HAP-1 (cell line): Measurements from ENCODE around the gene SOCS2.
"Not testable (repeated sequence)": the region's sequence is repeated elsewhere in the genome, so short reads cannot be mapped to it uniquely, and the experiment has no call there.

Experiments used
- DNase-seq, 2 experiments: peaks; one replicate each; pipeline ENCODE4 v3.0.0-alpha.2; 2016 to 2020; ENCODE audit warnings: low spot score in 2 of 2
- H3K27me3 ChIP-seq: fragments of 250-450 bp; sonication (Bioruptor Pico); 2 replicates; pipeline ENCODE4 v1.5.1; 2020; ENCODE audit warnings: low read depth, mild to moderate bottlenecking, moderate library complexity
- H3K36me3 ChIP-seq: fragments of 250-450 bp; sonication (Bioruptor Pico); replicated peaks from 2 replicates; pipeline ENCODE4 v1.5.1; 2020; ENCODE audit warnings: mild to moderate bottlenecking
- H3K4me1 ChIP-seq: fragments of 250-450 bp; sonication (Bioruptor Pico); 2 replicates; pipeline ENCODE4 v1.5.1; 2020; ENCODE audit warnings: mild to moderate bottlenecking
- H3K4me3 ChIP-seq: fragments of 250-450 bp; sonication (Bioruptor Pico); 2 replicates; pipeline ENCODE4 v1.5.1; 2020; ENCODE audit warnings: mild to moderate bottlenecking, moderate library complexity
- H3K9me3 ChIP-seq: fragments of 250-450 bp; sonication (Bioruptor Pico); 2 replicates; pipeline ENCODE4 v1.5.1; 2020; ENCODE audit warnings: mild to moderate bottlenecking, moderate library complexity
- in situ Hi-C: fragments of 300-500 bp; cut with MboI; formaldehyde crosslinking; loops from 3 replicates; pipeline ENCODE4 v1.14.3; 2020; ENCODE audit warnings: low sequenced_read_pairs, inconsistent platforms, mixed read lengths

The SOCS2 gene

DNA sequence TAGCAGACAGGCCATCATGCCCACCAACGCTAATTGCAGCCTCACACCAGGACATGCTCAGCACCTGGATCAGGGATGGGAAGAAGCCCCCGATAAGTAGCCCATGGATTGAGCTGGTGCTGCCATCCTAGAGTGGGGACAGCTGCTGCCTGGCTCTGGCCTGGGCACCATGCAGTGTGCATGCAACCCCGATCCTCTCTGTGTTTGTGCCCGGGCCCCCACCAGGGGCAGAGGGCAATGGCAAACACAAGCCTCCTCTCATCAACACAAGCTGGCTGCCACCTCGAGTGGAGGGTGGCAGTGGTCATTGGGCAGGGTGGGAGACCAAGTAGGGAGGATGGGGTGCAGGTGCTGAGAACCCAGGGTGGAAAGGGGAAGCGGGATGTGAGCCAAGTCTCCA is 23.3 kb upstream of the SOCS2 start:
- in situ Hi-C loops, result no loop called here
- no peak for DNase-seq
- no peak overlapping the region for H3K4me3 ChIP-seq
- H3K4me1 ChIP-seq, result peaks cover 4% of the 10 kb centered on the region
- H3K27me3 ChIP-seq, result no peaks in the 10 kb centered on the region
- H3K36me3 ChIP-seq, result no peaks in the 10 kb centered on the region; the same call in 1 of the 2 replicates
- H3K9me3 ChIP-seq, result no peaks in the 10 kb centered on the region

DNA sequence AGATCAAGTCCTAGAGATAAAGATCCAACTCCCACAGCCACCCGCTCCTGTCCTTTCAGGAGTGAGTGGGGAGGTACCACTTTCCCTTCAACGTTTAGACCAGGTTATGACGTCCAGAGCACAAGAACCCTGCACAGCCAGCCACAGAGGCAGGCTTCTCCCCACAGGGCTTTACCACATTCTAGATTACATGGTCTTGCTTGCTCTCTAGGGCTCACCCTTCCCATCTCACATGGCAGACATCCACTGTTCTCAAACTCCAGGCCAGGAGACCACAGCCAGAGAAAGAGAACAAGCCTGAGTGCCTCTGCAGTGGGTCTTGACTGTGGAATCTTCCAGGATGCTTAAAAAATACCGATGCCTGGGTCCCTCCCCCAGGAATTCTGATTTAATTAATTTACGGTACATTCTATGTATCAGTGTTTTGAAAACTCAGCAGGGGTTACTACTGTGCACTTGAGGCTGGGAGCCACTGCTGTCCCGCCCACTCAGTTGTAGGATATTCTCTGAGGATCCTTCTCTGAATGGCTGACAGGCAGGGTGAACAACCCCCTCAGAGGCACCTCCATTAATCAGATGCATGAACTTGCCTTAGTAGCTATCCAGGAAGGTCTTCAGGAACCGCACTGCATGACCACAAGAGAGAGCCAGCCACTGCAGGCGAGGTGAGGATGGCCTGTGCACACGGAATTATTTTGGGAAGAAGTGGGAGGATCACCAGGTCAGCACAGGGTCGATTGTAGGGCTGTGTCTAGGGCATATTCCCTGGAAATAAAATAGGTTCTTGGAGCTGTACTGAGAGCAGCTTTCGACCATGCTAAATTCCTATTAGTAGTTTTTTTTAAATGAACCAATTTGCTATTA is 21.5 kb upstream of the SOCS2 start:
- peaks cover 4% of the 10 kb centered on the region for H3K4me1 ChIP-seq
- in situ Hi-C loops, result no loop called here

DNA sequence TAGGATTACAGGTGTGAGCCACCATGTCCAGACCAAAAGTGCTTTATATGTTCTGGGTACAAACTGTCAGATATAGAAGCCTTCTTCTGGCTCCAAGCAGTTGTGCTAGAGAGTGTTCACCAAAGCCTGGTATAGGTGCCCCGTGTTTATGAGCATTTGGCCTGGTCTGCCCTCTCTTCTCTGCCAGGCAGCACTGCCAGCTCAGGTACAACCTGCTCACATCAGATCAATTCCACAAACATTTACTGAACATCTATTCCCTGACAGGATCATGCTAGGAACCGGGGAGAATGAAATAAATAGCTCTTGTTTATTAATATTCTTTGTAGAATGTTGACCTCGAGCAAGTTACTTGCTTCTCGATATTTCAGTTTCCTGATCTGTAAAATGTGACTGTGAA is 20.0 kb upstream of the SOCS2 start:
- Histone ChIP-seq H3K4me3 (no peak overlapping the region), H3K36me3 (peaks cover 3% of the 10 kb centered on the region; the same call in 1 of the 2 replicates), H3K27me3 (no peaks in the 10 kb centered on the region), H3K4me1 (peaks cover 4% of the 10 kb centered on the region), H3K9me3 (no peaks in the 10 kb centered on the region)
- no peak for DNase-seq
- in situ Hi-C loops, result no loop called here

More for the DNA sequence above, 21.5 kb upstream of the SOCS2 start:
- no peaks in the 10 kb centered on the region for H3K9me3 ChIP-seq
- no peak for DNase-seq
- no peaks in the 10 kb centered on the region for H3K27me3 ChIP-seq
- H3K4me3 ChIP-seq, result no peak overlapping the region
- H3K36me3 ChIP-seq, result no peaks in the 10 kb centered on the region

DNA sequence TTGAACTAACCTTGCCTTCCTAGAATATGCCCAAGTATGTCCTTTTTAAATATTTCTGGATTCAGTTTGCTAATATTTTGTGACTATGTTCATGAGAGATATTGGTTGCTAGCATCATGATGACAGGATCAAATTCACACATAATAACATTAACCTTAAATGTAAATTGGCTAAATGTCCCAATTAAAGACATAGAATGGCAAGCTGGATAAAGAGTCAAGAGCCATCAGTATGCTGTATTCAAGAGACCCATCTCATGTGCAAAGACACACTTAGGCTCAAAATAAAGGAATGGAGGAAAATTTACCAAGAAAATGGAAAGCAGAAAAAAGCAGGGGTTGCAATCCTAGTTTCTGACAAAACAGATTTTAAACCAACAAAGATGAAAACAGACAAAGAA is 14.6 kb upstream of the SOCS2 start:
- H3K4me1 ChIP-seq, H3K27me3 ChIP-seq, H3K4me3 ChIP-seq, DNase-seq, in situ Hi-C loops, H3K9me3 ChIP-seq: not testable (repeated sequence)
- H3K36me3 ChIP-seq, result peaks cover 16% of the 10 kb centered on the region

DNA sequence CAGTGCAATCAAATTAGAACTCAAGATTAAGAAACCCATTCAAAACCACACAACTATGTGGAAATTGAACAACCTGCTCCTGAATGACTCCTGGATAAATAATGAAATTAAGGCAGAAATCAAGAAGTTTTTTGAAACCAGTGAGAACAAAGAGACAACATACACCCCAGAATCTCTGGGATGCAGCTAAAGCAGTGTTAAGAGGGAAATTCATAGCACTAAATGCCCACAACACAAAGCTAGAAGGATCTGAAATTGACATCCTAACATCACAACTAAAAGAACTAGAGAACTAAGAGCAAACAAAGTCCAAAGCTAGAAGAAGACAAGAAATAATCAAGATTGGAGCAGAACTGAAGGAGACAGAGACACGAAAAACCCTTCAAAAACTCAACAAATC is 13.8 kb upstream of the SOCS2 start:
- H3K27me3 ChIP-seq, in situ Hi-C loops, DNase-seq, H3K4me3 ChIP-seq, H3K4me1 ChIP-seq, H3K9me3 ChIP-seq: not testable (repeated sequence)
- peaks cover 16% of the 10 kb centered on the region for H3K36me3 ChIP-seq

DNA sequence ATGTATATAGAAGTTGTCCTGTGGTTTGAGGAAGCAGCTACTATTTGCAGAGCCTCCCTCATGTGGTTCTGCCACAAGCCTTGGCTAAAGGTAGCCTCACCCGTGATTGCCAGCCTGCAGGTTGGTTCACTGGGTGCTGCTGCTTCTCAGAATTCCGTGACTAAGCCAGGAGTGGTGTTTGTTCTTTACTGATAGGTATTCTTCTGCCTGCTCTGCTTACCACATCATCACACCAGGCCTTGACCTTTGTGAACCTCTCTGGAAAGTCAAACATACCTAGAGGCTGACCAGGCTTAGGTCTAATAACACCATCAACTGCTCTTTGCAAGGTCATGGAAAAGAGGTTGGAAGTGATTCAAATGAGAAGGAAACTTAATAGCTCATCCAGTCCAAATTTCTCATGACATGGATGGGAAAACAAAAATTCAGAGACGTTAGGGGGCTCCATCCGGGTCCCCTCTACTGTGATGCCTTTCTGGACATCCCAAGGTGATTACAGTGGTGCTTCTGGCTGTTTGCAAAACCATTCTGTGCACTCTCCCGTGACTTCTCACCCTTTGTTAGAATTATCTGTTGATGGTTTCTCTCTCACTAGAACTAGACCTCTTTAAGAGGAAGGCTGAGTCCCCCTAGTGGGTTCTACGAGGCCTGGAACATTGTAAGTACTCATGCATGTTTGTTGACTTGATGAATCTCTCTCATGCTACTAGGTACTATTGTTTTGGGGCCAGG is 8.5 kb upstream of the SOCS2 start:
- Histone ChIP-seq H3K4me1 (no peaks in the 10 kb centered on the region), H3K36me3 (peaks cover 14% of the 10 kb centered on the region), H3K4me3 (no peak overlapping the region), H3K27me3 (no peaks in the 10 kb centered on the region), H3K9me3 (no peaks in the 10 kb centered on the region)
- no peak for DNase-seq
- in situ Hi-C loops, result no loop called here

DNA sequence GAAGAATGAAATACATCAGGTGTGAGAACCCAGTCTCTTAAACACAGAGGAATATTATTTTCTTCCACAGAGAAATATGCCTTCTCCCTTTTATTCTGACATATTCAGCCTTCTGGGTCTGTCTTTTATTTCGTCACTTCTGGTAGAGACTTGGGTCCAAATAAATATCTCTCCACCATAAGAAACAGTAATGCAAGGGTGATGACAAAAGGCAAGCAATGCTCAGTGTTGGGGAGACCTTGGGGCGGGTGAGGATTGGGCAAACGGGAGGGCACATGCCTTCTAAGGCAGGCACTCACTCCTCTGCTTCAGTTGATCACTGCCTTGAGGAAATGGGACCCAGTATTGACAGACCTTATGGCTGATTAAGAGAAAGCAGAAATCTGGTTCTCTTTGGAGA is 6.7 kb upstream of the SOCS2 start:
- Histone ChIP-seq H3K4me3 (no peak overlapping the region), H3K36me3 (peaks cover 11% of the 10 kb centered on the region), H3K4me1 (no peaks in the 10 kb centered on the region), H3K27me3 (no peaks in the 10 kb centered on the region), H3K9me3 (no peaks in the 10 kb centered on the region)
- DNase-seq, result no peak
- in situ Hi-C loops, result no loop called here

DNA sequence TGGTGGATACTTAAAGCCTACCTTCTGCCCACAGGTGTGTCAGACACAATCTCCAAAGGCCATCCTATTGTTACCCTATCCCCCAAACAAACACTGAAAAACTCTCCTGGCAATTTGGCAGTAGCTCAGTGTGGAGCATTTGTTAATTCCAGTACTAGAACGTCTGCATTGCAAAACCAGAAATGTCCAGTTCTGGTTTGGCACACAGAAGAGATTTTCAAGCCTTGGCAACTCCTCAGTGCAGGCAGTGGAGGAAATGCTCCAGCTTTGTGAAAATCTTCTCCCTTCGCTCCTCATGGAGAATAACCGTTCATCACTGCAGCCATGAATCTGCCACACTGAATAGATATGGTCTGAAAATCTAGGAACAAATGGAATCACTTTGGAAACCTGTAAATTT is 5.3 kb upstream of the SOCS2 start:
- in situ Hi-C loops, result no loop called here
- H3K9me3 ChIP-seq, result no peaks in the 10 kb centered on the region
- H3K36me3 ChIP-seq, result peaks cover 11% of the 10 kb centered on the region
- no peak for DNase-seq
- no peaks in the 10 kb centered on the region for H3K4me1 ChIP-seq
- no peaks in the 10 kb centered on the region for H3K27me3 ChIP-seq
- H3K4me3 ChIP-seq, result no peak overlapping the region

DNA sequence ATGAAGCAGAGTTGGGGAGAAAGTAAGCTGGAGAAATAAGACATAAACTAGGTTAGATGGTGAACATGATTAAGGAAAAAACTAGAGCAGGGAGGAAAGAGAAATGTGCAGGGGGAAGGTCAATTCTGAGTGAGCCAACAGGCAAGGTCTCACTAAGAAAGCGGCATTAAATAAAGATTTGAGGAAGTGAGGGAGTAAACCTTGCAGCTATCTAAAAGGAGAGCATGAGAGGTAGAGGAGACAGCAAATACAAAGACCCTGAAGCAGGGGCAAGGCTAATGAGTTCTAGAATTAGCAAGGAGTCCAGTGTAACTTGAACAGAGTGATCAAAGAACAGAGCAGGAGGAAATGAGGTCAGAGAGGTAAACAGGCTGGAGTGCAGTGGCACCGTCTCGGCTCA is 4.4 kb upstream of the SOCS2 start:
- DNase-seq, result no peak
- no peak overlapping the region for H3K4me3 ChIP-seq
- H3K36me3 ChIP-seq, result peaks cover 12% of the 10 kb centered on the region
- H3K4me1 ChIP-seq, result no peaks in the 10 kb centered on the region
- H3K9me3 ChIP-seq, result no peaks in the 10 kb centered on the region
- in situ Hi-C loops, result no loop called here
- H3K27me3 ChIP-seq, result no peaks in the 10 kb centered on the region

DNA sequence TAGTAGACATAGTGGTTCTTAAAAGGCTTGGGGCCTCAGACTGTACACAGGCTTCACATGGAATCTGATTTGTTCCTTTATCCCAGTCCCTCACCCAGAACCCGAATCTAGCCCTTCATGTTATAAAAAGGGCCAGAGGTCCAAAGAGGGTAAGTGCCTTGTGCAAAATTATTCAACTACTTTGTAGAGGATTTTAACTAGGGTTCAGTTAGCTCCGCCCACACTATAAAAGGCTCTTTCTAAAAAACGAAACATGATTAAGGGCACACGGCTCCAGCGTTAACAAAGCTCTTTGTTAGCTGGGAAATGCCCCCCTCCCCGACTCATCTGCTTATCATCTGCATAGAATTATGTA is 3.2 kb upstream of the SOCS2 start:
- no peaks in the 10 kb centered on the region for H3K27me3 ChIP-seq
- peaks cover 21% of the 10 kb centered on the region for H3K36me3 ChIP-seq
- in situ Hi-C loops, result no loop called here
- H3K9me3 ChIP-seq, result no peaks in the 10 kb centered on the region
- no peak for DNase-seq
- peaks cover under 1% of the 10 kb centered on the region for H3K4me1 ChIP-seq
- H3K4me3 ChIP-seq, result peak overlapping the region; percentile 89

DNA sequence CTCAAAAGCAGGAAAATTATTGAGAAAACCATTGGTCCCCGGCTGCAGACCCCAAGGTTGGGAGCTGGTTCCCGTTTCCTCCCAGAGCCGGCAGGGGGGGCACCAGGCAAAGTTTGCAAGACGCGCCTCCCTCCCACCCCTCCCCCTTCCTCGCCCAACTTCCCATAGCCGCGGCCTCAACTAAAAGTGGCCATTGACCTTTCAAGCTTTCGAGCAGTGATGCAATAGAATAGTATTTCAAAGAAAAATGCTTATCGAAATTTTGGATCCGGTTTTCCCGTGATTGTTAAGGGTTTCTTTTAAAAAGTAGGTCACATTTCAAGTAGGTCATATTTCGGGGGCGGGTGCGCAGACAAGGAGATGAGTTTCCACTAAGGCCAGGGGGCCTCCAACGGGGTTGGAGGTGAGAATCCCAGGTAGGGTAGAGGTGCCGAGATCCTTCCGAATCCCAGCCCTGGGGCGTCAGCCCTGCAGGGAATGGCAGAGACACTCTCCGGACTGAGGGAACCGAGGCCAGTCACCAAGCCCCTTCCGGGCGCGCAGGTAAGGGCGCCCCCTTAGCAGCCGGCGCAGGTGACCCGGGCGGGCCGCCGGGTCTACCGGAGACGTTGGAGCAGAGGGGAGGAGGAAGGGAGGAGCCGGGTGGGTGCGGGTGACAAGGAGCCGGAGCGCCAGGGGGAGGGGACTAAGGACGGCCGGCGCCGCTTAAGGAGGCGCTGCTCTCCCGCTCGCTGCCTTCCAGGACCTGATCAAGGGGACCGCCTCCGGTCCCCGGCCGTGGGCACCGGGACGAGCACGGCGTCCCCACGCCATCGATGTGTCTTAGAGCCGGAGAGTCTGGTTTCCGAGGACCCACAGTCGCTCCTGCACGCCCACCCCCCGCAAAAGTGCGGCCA is 2.6 kb upstream of the SOCS2 start:
- H3K4me3 ChIP-seq, result peak overlapping the region; percentile 89
- H3K9me3 ChIP-seq, result no peaks in the 10 kb centered on the region
- in situ Hi-C loops, result loop anchor here (5.0 kb wide), 1 partner anchor 172 kb away; no protein-coding TSS in a partner anchor
- peaks cover 6% of the 10 kb centered on the region for H3K4me1 ChIP-seq
- no peaks in the 10 kb centered on the region for H3K27me3 ChIP-seq
- peak; percentile 87 to 96 for DNase-seq
- peaks cover 27% of the 10 kb centered on the region for H3K36me3 ChIP-seq

DNA sequence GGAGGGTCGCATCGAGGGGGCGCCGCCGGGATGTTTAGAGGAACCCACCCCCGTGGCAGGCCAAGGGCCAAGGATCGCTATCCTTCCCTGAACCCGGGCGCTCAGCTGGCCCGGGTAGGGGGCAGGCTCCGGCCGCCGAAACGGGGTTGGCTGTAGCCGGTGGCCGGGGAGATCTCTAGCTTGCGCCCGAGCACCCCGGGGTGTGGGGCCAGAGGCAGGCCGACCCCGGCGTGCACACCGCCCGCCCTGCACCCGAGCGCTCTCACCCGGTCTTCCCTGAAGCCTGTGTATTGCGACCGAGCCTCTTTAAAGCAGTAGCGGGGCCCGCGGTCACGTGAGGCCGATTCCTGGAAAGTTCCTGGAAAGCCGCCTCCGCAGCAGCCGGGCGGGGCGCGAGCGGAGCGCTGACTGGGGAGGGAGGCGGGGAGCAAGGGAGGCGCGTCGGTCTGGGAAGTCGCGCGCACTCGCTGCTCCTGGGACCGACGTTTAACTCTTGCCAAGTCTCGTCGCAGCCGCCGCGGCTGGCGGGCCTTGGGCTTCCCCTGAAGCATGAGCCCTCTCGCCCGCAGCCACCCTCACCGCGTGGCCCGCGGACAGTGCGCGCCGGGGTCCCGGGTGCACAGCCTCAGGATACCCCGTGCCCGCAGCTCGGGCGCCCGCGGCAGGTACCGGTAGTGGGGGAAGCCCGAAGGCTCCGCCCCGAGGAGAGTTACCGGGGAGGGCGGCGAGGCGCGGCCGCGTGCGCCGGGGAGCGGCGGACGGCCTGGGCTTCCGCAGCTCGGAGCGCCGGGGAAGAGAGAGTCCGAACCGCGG is 1.7 kb upstream of the SOCS2 start:
- H3K36me3 ChIP-seq, result peaks cover 34% of the 10 kb centered on the region
- no peaks in the 10 kb centered on the region for H3K9me3 ChIP-seq
- DNase-seq, result peak; percentile 86 to 95
- in situ Hi-C loops, result loop anchor here (5.0 kb wide), 1 partner anchor 172 kb away; no protein-coding TSS in a partner anchor
- peak overlapping the region; percentile 89 for H3K4me3 ChIP-seq
- H3K27me3 ChIP-seq, result no peaks in the 10 kb centered on the region
- H3K4me1 ChIP-seq, result peaks cover 14% of the 10 kb centered on the region
